Stimulated activated naive B cell treated with anti-CD40 and anti-IgM and Interleukin-4, amounts not matched to agents 10 μg/mL and 1 μg/mL and 100 μg/mL, for 72 hours (primary cell): ENCODE data around the gene PPM1M.

ENCODE experiments used
- ATAC-seq, 2 donors: fragments of 150-1000 bp; cut with Tn5 transposase; replicated peaks; 2 replicates each; pipeline ENCODE4 v1.10.0; 2021; ENCODE audit warnings: moderate library complexity in 1 of 2
- DNase-seq: peaks from one replicate; pipeline ENCODE4 v3.0.0; 2021
- H3K27ac Mint-ChIP-seq: one replicate; pipeline ENCODE4 v1.8.0; 2022; ENCODE audit warnings: mild to moderate bottlenecking, mixed read lengths
- H3K27me3 Mint-ChIP-seq, 2 donors: one replicate each; pipeline ENCODE4 v1.8.0; 2022; ENCODE audit warnings: mixed read lengths in 2 of 2
- H3K36me3 Mint-ChIP-seq, 2 donors: one replicate each; pipeline ENCODE4 v1.8.0; 2022; ENCODE audit warnings: mixed read lengths in 2 of 2, mild to moderate bottlenecking in 1 of 2
- H3K4me1 Mint-ChIP-seq, 2 donors: one replicate each; pipeline ENCODE4 v1.8.0; 2022; ENCODE audit warnings: mixed read lengths in 2 of 2, mild to moderate bottlenecking in 1 of 2
- H3K4me3 Mint-ChIP-seq, 2 donors: one replicate each; pipeline ENCODE4 v1.8.0; 2022; ENCODE audit warnings: mild to moderate bottlenecking in 2 of 2, mixed read lengths in 2 of 2, moderate library complexity in 1 of 2
- H3K9me3 Mint-ChIP-seq, 2 donors: one replicate each; pipeline ENCODE4 v1.8.0; 2022; ENCODE audit warnings: mixed read lengths in 2 of 2, mild to moderate bottlenecking in 1 of 2

Gene PPM1M

GRCh38 chr3:52292247-52293065 lies 46.9 kb downstream of the PPM1M start:
- Mint-ChIP-seq H3K4me3 (no peak overlapping the region), H3K36me3 (peaks cover 24 to 44% of the 10 kb centered on the region in 2 donors), H3K9me3 (no peaks in the 10 kb centered on the region), H3K27ac (no peak overlapping the region), H3K27me3 (no peaks in the 10 kb centered on the region), H3K4me1 (peaks cover 26 to 37% of the 10 kb centered on the region in 2 donors)
- no peak for ATAC-seq
- no peak for DNase-seq

GRCh38 chr3:52293491-52294319 lies 48.1 kb downstream of the PPM1M start:
- Mint-ChIP-seq H3K36me3 (peaks cover 28 to 44% of the 10 kb centered on the region in 2 donors), H3K4me1 (peaks cover 23 to 43% of the 10 kb centered on the region in 2 donors), H3K27me3 (no peaks in the 10 kb centered on the region), H3K9me3 (no peaks in the 10 kb centered on the region), H3K4me3 (no peak overlapping the region), H3K27ac (peak overlapping the region; percentile 77)
- DNase-seq (no peak), ATAC-seq (no peak)

GRCh38 chr3:52294320-52295150 lies 49.0 kb downstream of the PPM1M start:
- no peak overlapping the region for H3K4me3 Mint-ChIP-seq
- H3K27me3 Mint-ChIP-seq, result no peaks in the 10 kb centered on the region
- H3K4me1 Mint-ChIP-seq, result peaks cover 21 to 43% of the 10 kb centered on the region in 2 donors
- no peaks in the 10 kb centered on the region for H3K9me3 Mint-ChIP-seq
- ATAC-seq, result no peak
- peaks cover 30 to 44% of the 10 kb centered on the region in 2 donors for H3K36me3 Mint-ChIP-seq
- DNase-seq, result no peak
- peak overlapping the region; percentile 77 for H3K27ac Mint-ChIP-seq

GRCh38 chr3:52295671-52296208 lies 50.2 kb downstream of the PPM1M start:
- peaks cover 24 to 48% of the 10 kb centered on the region in 2 donors for H3K4me1 Mint-ChIP-seq
- no peak overlapping the region for H3K27ac Mint-ChIP-seq
- no peak overlapping the region for H3K4me3 Mint-ChIP-seq
- no peaks in the 10 kb centered on the region for H3K27me3 Mint-ChIP-seq
- no peak for ATAC-seq
- H3K9me3 Mint-ChIP-seq, result no peaks in the 10 kb centered on the region
- no peak for DNase-seq
- peaks cover 30 to 44% of the 10 kb centered on the region in 2 donors for H3K36me3 Mint-ChIP-seq

- H3K9me3 Mint-ChIP-seq, result no peaks in the 10 kb centered on the region
- H3K36me3 Mint-ChIP-seq, result peaks cover 24 to 31% of the 10 kb centered on the region in 2 donors
- no peaks in the 10 kb centered on the region for H3K27me3 Mint-ChIP-seq
- H3K27ac Mint-ChIP-seq, result no peak overlapping the region
- ATAC-seq (no peak), DNase-seq (no peak)
- no peak overlapping the region for H3K4me3 Mint-ChIP-seq
- peaks cover 23 to 40% of the 10 kb centered on the region in 2 donors for H3K4me1 Mint-ChIP-seq
These were observed 51.9 kb downstream of the PPM1M start for GRCh38 chr3:52297242-52298148.

- Mint-ChIP-seq H3K4me3 (no peak overlapping the region), H3K36me3 (peaks cover 19 to 24% of the 10 kb centered on the region in 2 donors), H3K4me1 (peaks cover 23 to 48% of the 10 kb centered on the region in 2 donors), H3K27ac (peak overlapping the region; percentile 88), H3K9me3 (no peaks in the 10 kb centered on the region), H3K27me3 (no peaks in the 10 kb centered on the region)
- ATAC-seq (no peak), DNase-seq (no peak)
These were observed 52.9 kb downstream of the PPM1M start for GRCh38 chr3:52298149-52299098.

- Mint-ChIP-seq H3K27me3 (no peaks in the 10 kb centered on the region), H3K27ac (peak overlapping the region; percentile 88), H3K9me3 (no peaks in the 10 kb centered on the region), H3K36me3 (peaks cover 19 to 20% of the 10 kb centered on the region in 2 donors), H3K4me3 (peak overlapping the region; percentile 38 to 41), H3K4me1 (peaks cover 23 to 48% of the 10 kb centered on the region in 2 donors)
- DNase-seq (no peak), ATAC-seq (peak; percentile 12 to 28)
These were observed 53.8 kb downstream of the PPM1M start for GRCh38 chr3:52299247-52299878.
